ENCODE measurements around the gene EFCAB11.

Gene EFCAB11, protein sequence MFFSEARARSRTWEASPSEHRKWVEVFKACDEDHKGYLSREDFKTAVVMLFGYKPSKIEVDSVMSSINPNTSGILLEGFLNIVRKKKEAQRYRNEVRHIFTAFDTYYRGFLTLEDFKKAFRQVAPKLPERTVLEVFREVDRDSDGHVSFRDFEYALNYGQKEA

DNA sequence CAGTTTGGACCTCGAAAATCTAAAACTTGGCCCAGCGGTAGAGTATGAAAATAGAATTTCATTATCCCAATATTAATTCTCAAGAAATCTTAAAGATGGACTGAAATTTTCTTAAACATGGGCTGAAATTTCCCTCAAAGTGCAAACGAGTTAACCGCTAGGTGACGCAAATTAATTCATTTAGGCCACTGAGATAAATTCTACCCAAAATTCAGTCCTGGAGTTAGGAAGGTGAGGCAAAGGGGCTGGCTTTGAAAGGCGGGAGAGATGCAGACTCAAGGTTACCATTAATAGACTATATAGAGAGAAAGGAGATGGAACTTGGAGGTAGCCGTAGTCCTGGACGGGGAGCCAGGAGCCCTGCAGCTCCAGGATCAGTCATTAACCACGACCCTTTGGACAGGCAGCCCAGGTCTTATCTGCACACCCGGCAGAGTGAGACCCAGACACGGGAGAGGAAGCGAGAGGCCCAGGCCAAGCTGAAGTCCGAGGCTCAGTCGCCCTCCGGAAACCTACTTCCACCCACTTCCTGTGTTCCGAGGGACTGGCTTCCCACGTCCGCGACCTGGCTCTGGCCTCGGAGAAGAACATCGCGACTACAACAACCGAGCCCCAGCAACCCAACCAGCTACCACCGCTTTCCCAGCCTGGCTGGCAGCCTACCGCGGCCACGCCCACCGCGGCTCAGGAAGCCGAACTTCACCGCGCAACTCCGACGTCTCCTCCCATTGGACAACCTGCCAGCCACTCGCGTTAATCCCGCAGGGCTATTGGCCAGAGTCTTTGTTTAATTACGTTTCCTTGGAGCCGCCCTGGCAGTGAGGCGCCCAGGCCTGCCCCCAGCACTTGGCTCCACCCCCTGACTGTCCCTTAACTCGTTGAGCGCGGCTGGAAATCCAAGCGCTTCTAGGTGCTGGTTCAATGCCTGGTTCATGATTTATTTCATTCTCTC, at the start of gene EFCAB11:
TSS of gene EFCAB11 (minus strand) at position 661 of the 952 bp plus-strand sequence. CDS start at position 591, 70 bp downstream.
- peak; percentile 94 for DNase-seq

DNA sequence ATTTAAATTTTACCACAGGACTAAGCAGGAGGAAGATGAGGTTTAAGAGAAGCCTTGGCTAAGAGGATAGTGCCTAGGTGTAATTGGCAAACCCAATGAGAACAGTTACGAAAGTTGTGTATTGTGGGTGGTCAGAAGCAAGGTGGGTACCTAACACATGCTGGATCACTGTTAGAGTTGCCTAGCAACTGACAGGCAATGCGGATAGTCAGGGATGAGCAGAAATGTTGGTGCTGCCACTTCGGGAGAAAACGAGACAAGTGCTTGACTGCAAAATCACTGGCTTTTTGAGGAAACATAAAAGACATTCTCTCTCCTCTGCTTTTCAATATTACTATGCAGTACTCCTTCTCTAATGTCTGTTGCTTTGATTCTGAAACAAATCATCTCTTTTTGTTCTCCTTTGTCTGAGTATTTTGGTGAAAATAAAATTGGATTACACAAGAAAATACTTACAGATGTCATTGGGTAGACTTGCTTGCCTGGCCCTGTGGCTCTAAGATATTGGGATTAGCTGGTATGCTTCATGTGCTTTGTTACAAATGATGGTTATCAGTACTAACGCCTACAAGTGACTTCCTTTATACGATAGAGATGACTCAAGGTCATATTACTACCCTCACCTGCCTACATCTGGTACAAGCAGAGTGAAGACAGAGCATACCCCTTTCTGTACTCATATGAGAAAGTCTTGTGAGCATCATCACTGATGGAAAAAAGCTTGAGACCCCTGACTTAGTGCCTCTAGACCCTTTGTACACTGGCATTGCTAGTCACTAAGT, 49.2 kb upstream of the EFCAB11 start:
- DNase-seq = no peak

DNA sequence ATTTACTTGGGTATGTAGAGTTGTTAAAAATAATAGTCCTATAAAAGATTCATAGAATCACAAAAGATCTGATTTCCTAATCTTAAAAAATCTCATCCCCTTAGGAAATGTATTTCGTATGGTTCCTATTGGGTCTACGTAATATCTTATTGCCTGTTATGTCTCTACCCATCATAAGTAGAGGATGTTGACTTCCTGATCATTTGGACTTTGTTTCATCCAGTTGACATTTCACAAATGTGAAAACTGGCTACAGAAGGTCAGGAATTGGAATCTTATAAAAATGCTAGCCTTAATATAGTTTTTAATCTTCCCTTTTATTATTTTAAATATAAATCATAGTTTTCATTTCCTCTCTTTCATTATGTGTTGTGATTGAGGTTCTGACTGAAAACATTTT, 46.4 kb upstream of the EFCAB11 start:
- no peak for DNase-seq

DNA sequence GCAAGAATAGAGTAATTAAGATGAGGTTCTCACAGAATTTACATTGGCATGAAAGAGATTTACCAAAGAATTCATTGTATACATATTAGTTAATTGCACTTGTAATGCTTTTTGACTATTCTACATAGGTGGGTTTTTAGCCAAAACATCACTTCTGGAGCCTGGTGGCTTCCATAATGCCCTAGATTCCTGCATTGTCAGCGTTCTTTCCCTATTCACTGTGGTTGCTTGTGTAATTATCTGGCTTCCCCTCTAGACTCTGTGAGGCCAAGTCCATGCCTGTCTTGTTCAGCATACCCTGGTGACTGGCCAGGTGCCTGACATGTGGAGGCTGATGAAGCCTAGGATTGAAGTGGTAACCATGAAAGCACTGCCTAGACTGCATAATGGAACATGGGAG, 42.4 kb upstream of the EFCAB11 start:
- no peak for DNase-seq

DNA sequence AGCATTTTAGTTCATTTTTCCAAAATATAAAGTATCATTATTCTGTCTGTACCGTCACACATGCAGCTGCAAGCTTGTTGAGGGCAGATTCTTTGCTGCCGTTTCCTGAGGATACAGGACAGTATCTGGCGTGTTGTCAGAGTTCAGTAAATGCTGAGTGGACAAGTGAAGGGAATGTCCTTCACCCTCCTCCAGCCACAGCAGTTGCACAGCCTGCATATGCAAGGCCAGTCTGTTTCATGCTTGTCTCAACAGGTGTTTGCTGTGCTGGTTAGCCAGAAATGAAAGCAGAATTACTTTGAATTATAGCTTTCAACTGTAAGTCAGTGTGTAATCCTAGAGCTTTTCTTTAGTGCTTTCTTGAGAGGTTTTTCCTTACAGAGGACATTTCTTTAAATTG, 37.7 kb upstream of the EFCAB11 start:
- no peak for DNase-seq

DNA sequence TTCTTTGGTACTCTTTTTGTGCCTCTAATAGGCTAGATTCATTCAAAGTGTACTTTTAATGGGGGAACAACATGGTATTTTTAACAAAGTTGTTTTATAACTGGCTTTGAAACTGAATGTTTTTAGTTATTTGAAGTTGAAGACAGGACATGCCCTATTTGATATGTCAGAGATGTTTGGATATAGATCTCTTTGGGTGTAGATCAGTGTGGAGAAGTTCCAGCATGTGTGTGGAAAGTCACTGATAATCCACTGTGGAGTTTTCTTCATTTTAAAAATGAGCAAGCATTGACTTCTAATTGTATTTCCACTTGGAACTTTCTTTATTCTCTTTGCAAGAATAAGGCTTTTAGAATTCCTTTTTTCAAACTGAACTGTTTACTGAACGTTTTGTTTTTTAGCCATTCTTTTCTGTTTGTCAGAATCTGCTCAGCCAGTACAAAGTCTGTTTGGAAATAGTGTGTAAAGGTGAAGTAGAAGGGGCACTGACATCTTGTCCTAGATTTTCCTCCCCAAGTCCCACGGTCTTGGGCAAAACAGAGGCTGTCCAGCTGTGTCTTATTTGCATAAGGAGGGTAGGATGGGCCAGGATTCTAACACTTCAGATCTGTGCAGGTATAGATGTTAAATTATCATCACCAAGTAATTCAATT, 36.2 kb upstream of the EFCAB11 start:
- DNase-seq = no peak

DNA sequence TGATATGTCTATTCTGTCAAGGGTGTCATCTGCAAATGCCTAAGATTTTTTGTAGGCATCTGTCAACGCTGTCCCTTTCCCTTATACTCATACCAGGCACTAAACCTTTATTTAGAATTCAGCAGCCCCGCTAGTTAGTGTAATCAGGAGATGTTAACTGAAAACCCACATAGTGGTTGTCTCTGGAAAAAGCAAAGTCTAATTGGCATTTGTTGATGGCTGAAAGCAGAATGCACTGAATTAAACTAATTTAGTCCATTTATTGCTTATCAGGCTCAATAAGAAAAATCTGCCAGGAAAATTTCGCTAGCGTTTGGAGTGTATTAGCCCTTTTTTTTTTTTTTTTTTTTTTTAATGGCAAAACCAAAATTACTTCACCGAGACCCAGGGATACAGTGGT, 35.7 kb upstream of the EFCAB11 start:
- DNase-seq = no peak

DNA sequence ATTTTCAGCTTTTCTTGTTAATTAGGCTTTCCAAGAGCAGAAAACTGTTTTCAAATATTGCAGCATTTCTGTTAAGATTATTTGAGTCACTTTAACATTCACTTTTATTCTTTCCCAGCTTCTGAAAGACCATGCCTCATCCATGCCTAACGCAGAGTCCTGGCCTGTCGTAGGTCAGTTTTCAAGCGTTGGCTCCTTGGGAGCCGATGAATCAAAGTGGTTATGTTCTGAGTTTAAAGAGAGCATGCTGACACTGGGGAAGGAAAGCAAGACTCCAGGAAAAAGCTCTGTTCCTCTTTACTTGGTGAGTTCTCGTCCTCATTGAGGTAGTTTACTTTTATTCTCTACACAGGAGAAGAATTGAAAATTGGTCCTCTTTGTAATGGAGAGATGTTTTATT, 34.3 kb upstream of the EFCAB11 start:
- no peak for DNase-seq

DNA sequence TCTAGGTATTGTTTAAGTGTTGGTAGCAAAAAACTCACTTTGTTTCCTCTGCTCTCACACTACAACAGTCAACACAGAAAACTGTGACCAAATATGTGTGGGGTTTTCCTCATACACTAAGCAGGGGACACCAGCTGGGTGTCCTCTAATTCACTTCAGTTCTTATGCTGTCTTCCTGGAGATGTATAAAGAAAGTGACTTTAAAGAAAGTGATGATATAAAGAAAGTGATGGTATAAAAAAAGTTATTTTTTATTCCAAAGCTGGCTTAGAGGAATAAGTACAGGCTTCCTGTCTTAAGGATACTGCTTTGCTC, 32.6 kb upstream of the EFCAB11 start:
- no peak for DNase-seq

DNA sequence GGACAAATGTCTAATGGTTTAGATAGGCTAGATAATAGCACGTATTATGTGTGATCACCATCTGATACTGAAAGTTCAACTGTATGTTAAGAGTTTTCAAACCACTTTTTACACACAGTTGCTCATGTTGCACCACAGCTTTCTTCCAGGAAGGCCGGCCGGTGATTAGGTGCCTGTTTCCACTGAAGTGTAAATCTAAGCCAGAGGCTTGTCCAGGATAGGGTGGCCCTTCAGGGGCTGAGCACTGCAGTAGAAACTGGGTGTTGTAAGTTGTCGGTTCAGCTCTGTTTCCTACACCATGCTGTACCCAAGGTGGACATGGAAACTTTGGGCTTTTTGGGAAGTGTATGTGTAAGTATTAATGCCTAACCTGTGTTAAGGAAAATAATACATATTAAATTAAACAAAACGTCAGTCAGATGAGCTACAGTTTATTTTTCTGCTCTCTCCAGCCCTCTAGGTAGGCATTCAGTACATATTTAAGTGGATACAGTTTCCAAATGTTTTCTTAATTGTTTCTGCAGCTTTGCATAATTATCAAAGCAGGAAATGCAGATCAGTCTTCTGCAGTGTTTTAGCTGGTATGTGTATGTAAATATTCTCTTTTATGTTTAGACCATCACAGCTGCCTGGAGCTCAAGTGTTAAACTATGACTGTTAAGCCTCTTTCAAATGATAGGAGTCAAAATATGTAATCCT, 32.1 kb upstream of the EFCAB11 start:
- no peak for DNase-seq

DNA sequence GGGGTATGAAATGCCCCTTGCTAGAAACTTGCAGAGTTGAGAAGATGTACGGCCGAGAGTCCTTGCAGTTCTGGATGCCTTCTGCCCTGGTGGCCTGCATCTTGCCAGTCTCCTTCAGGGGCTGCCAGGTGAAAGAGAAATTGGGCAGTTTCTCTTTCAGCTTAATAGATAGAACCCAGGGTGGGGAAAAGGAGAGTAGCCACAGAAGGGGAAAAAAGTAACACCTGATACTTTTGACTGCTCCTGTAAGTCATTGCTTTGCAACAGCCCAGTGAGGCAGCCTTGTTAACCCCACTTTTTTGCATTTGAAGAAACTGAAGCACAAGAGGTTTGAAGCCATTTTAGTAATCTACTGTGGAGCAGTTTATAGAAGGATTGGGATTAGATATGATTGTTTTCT, 28.8 kb upstream of the EFCAB11 start:
- no peak for DNase-seq

DNA sequence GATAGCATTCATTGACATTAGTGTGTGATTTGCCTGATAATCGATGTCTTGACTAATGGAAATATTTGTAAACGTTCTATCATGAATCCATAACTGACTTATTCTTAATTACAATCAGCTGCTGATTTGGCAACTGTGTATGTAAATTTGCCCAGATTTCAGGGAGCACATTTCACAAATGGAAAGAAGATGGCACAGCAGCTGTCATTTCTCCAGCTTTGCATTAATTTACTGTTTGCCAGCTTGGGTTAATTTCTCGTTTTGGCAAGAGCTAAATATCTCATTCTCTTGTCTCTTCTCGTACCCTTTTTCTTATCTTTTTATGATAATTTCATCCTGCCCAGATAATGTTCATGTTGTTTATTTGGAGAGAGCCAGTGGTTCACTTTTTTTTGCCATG, 24.1 kb upstream of the EFCAB11 start:
- DNase-seq = no peak

DNA sequence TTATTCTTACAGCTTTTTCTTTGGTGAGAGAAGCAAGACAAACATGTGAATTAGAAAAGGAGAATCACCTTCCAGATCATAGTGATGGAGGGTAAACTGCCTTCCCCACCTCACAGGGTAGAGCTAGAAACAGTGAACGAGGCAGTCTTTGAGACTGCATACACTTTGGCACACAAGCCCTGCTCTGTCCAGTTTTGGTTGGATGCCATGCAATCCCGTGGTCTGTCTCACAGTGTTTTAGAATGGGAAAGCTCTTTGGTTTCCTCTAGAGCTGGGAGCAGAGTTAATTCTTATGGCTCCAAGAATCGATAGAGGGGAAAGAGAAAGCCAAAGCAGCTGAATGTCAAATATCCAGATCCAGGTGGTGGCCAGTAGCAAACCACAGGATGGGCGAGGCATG, 23.1 kb upstream of the EFCAB11 start:
- DNase-seq = no peak

DNA sequence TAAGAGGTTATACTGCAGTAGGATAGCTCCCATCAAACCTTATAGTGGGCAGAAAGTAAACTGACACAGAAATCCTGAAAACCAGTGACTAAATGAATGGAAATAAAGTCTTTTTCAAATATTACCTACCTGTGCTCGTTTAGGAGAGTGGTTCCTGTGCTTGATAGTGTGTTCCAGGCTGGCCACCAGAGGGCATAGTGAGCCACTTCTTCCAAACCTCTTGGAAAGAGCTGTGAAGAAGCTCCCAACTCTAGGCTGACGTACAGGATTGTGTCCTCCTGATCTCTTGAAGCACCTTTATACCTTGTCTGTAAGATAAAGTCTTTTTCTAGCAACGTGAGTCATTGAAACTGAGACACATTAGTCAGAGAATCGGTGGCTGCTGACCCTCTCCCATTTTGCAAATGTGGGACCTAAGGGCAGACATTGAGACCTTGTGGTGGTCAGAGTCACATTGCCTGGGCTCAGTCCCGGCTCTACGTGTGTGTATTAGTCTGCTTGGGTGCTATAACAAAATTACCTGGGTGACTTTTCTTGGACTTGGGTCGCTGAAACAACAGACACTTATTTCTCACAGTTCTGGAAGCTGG, 18.8 kb upstream of the EFCAB11 start:
- DNase-seq = no peak

DNA sequence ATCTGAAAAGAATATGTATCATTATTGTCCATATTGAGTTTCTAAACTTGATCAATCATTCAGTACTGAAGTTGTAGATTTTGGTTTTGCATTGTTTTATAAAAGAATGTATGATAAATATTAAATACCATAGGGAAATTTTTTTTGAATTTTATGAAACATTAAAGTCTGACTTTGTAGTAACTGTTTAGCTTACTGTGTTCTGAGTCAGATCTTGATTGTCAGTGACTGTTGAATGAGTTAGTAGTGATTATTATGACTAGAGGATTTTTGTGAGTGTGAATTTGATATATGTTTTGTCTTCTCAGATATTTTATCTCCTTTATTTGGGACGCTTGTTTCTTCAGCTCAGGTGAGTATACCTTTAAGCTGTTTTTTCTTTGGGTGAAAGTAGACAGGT, 11.3 kb upstream of the EFCAB11 start:
- no peak for DNase-seq

DNA sequence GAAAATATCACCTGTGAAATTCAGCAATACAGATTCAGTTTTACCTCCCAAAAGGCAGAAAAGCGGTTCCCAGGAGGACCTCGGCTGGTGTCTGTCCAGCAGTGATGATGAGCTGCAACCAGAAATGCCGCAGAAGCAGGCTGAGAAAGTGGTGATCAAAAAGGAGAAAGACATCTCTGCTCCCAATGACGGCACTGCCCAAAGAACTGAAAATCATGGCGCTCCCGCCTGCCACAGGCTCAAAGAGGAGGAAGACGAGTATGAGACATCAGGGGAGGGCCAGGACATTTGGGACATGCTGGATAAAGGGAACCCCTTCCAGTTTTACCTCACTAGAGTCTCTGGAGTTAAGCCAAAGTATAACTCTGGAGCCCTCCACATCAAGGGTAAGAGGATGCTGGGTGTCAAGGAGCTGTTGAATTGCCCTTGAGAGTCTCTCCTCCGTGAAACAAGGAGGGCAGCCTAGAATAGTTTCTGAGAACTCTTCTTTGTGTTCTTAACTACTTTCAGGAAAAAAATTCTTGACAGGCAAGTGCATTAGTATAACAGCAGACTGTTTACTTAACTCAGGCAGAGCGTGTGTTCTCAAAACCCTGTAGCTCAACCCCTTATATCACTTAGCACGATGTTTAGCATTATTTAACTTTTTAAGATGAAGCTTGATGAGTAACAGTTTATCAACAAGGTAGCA, 8.9 kb upstream of the EFCAB11 start:
- DNase-seq = no peak

DNA sequence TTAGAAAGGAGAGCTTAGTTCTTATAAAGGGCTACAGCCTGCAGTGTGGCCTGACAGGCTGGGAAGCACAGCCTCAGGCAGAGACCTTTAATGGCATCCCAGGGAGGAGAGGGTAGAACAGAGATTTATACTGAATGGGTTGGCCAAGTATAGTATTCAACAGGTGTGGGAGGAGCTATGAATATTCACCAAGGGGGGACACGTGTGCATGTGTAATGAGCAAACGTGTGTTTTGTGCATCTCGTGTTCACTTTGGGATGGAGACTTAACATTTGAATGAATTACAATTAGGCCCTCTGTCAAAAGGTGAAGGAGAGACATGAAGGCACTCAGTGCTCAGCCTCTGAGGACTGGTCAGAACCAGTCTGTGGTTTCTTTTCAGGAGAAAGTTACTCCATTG, 6.4 kb upstream of the EFCAB11 start:
- no peak for DNase-seq

DNA sequence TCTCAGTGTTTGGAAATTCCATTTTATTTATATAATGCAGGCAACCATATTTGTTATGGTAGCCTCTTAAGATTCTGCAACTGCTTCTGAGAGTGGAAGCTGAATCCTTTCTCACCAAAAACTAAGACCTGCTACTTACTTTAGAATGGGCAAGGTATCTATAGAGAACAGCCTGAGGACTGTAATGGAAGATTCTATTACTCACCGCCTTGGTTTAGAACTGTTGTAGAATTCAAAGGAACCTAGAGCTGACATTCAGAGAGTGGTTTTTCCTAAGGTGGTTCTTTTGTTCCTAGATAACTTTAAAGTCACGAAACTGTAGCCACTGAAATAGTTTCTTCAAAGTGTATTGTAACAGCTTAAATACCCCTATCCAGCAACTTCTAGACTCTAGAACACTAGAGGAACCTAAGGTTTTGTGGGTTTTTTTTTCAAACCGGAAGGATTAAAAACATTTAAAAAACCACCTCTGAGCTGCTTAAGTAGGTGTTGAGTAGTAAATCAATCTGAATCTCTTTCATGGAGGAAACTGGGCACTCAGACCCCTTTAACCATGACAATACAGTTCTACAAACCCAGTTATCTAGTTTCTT, 5.4 kb upstream of the EFCAB11 start:
- no peak for DNase-seq

DNA sequence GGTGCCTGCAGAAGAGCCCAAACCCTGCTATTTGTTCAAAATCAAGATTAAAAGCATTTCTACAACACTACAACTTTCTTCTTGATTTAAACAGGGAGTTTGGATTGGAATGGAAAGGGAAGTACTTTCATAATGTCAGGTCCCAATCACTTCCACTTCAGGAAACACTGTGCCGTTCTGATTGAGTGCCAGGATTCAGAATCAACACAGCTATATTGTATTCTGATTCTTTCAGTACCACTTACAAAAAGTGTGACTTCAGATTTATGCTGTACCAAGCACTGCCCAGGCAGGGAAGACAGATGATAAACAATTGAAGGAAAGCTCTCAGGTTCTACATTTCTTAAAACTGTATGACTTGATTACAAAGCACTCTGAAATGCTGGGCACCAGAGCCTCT, 4.4 kb upstream of the EFCAB11 start:
- no peak for DNase-seq

DNA sequence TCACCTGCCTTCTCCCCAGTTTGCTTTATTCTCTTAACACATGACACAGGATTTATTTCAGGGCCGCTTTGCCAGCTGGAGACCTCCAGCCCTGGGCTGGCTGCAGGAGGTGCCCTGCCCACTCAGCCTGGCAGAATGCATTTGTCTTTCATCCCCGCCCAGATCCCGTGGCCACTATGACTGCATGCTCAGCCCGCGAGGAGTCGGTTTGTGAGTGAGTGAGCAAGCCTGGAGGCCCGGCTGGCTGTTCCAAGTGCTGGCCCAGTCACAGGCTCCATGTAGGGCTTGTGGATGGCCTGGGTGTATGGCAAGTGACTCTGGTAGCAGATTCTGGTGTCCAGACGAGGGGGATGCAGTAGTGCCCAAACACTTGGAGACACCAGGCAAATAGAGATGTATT, 3.3 kb upstream of the EFCAB11 start:
- DNase-seq = no peak

DNA sequence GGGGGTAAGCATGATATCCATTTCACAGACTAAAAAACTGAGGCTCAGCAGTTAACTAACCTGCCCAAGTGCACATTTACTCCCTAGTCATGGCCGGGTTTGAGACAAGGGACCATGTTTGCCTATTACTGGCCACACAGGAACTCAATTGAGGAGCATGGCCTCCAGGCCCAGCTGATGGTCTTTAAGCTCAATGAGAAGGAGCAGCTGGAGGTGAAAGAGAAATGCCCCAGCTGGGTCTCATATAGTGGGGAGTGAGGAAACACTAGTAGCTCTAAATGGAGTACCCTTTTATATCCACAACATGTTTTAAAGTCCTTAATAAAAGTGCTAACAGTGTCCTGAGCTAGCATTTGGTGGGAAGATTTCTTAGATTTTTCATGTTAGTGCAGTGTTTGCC, 2.8 kb upstream of the EFCAB11 start:
- no peak for DNase-seq
